ENCODE results near the gene OLA1. TPM values are rescaled to one million over a fixed set of nuclear protein-coding genes. Genes with fewer than 3 reads are reported as not detected.

The OLA1 gene
- total and polyA plus RNA-seq, 2 of the 13 experiments (the other 11 are each of a cell fraction or from before 2014, with no cell fraction given), result 153 to 241 TPM

DNA sequence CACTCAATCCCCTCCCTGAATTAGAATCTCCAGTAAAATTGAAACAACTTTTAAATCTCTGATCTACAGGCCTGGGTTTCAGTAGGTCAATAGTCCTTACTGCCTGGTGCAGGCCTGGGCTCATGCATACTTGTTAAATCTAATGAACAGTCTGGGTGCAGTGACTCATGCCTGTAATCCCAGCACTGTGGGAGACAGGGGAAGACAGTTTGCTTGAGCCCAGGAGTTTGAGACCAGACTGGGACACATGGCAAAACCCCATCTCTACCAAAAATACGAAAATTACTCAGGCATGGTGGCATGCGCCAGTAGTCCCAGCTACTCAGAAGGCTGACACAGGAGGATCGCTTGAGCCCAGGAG lies 188.5 kb downstream of the OLA1 start:
- no peak overlapping the region for H3K27ac ChIP-seq (ENCODE audit: extremely low read length, insufficient read depth, low read length)
- no peak overlapping the region for H3K4me3 ChIP-seq (replicated peaks in 1 of 3; ENCODE audit: insufficient read depth in 1 of 3, low read depth in 2 of 3, low read length in 3 of 3)
- no peak for TF ChIP-seq NCOR1 (IDR thresholded peaks at IDR 0.05; ENCODE audit: borderline replicate concordance, low read length)
- TF ChIP-seq FOSL2 (CRISPR knock-in tag; IDR thresholded peaks at IDR 0.05), result 0 out of 2 replicates have a peak, but pooled peaks have one; percentile 32
- H3K4me2 ChIP-seq (ENCODE audit: low read depth, low read length), result no peak overlapping the region
- in situ Hi-C loops (cut with HindIII; ENCODE audit: extremely low pct_ligation_motif_present, low pct_unique_long_range_greater_than_20kb) (no loop called here), intact Hi-C loops (cut with micrococcal nuclease; ENCODE audit: unreplicated experiment) (no loop called here)
- 69% methylated on average over 3 of the region's 3 CpGs for WGBS (ENCODE audit: low lambda C conversion rate)
- no peak for FAIRE-seq
- ATAC-seq, result no peak
- no peaks in the 10 kb centered on the region for H3K9me3 ChIP-seq (ENCODE audit: low read length)
- no peaks in the 10 kb centered on the region for H3K79me2 ChIP-seq (ENCODE audit: insufficient read depth, low read length)
- H3K9ac ChIP-seq (ENCODE audit: insufficient read depth, low read depth, low read length), result no peak overlapping the region
- H3K27me3 ChIP-seq (ENCODE audit: control insufficient read depth in 1 of 2, insufficient read depth in 2 of 2, low read length in 2 of 2), result no peaks in the 10 kb centered on the region
- ChIA-PET POLR2A (no interaction called here), CTCF (ENCODE audit: low intra/inter-chr PET ratio, low total read pairs) (no interaction called here)
- H4K20me1 ChIP-seq (ENCODE audit: insufficient read depth, low read length), result no peaks in the 10 kb centered on the region
- H3K36me3 ChIP-seq (replicated peaks in 1 of 2; ENCODE audit: control insufficient read depth in 1 of 2, insufficient read depth in 2 of 2, low read length in 2 of 2), result no peaks in the 10 kb centered on the region
- no TSS peak for BruUV-seq (replicated peaks)
- H3K4me1 ChIP-seq (ENCODE audit: insufficient read depth, low read length), result peaks cover 11% of the 10 kb centered on the region; the same call in 1 of the 2 replicates
- DNase-seq (ENCODE audit: low spot score), result no peak
- H2AFZ ChIP-seq (ENCODE audit: low read length), result no peak overlapping the region

DNA sequence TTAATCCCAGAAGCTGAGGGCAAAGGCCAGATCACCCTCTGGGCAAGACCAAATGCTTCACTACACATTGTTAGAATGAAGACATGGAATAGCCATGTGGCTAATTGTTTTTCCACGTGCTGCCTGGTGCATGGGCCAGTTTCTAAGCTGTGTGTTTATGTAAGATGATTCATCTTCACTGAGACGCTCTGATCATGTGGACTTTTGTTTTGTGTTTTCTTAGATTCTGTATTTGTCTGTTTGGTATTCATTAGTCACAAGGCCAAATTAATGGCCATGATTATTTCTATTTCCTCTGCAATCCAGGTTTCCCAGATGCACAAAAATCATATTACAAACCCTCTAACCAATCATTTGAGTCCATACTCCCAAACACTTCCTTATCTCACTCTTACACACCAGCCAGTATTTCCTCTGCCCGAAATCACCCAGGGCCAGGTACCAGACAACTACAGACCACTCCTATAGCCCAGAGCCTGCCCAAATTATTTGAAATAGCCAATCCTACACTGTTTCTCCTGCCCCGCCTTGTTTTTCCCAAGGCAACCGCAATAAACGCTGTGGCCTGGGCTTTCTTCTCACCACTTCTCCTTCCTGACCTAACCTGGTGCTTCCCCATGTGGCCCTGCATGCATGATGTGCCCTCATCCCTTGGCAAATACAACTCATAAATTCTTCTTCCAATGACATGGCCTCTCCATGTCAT lies 189.0 kb downstream of the OLA1 start:
- H3K27me3 ChIP-seq (ENCODE audit: control insufficient read depth in 1 of 2, insufficient read depth in 2 of 2, low read length in 2 of 2), result no peaks in the 10 kb centered on the region
- BruUV-seq (replicated peaks), result no TSS peak
- no peak overlapping the region for H3K4me3 ChIP-seq (replicated peaks in 1 of 3; ENCODE audit: insufficient read depth in 1 of 3, low read depth in 2 of 3, low read length in 3 of 3)
- WGBS (ENCODE audit: low lambda C conversion rate), result 52% methylated on average over 6 of the region's 6 CpGs
- H3K4me1 ChIP-seq (ENCODE audit: insufficient read depth, low read length), result peaks cover 14% of the 10 kb centered on the region
- CTCF ChIA-PET (ENCODE audit: low intra/inter-chr PET ratio, low total read pairs), result no interaction called here
- no peaks in the 10 kb centered on the region for H3K9me3 ChIP-seq (ENCODE audit: low read length)
- intact Hi-C loops (cut with micrococcal nuclease; ENCODE audit: unreplicated experiment), result no loop called here
- no peak overlapping the region for H3K4me2 ChIP-seq (ENCODE audit: low read depth, low read length)
- no peak overlapping the region for H2AFZ ChIP-seq (ENCODE audit: low read length)
- H3K9ac ChIP-seq (ENCODE audit: insufficient read depth, low read depth, low read length), result no peak overlapping the region
- in situ Hi-C loops (cut with HindIII; ENCODE audit: extremely low pct_ligation_motif_present, low pct_unique_long_range_greater_than_20kb), result no loop called here
- H3K27ac ChIP-seq (ENCODE audit: extremely low read length, insufficient read depth, low read length), result no peak overlapping the region
- no peaks in the 10 kb centered on the region for H3K36me3 ChIP-seq (replicated peaks in 1 of 2; ENCODE audit: control insufficient read depth in 1 of 2, insufficient read depth in 2 of 2, low read length in 2 of 2)
- H4K20me1 ChIP-seq (ENCODE audit: insufficient read depth, low read length), result no peaks in the 10 kb centered on the region
- DNase-seq (ENCODE audit: low spot score) (peak; percentile 27), FAIRE-seq (no peak), ATAC-seq (peak; percentile 19; the same call in 1 of the 3 replicates)
- H3K79me2 ChIP-seq (ENCODE audit: insufficient read depth, low read length), result no peaks in the 10 kb centered on the region
- POLR2A ChIA-PET, result no interaction called here
- TF ChIP-seq KAT7 (CRISPR knock-in tag; IDR thresholded peaks at IDR 0.05; ENCODE audit: borderline replicate concordance), result no peak
- TF ChIP-seq ZNF331 (CRISPR knock-in tag; IDR thresholded peaks at IDR 0.05), result no peak
- 0 out of 2 replicates have a peak, but pooled peaks have one; percentile 5 for TF ChIP-seq BHLHE40 (IDR thresholded peaks at IDR 0.05; ENCODE audit: low read length)
- TF ChIP-seq IRF2 (CRISPR knock-in tag; IDR thresholded peaks at IDR 0.05), result no peak
- no peak for TF ChIP-seq XBP1 (CRISPR knock-in tag; IDR thresholded peaks at IDR 0.05)
- TF ChIP-seq, protein P1, sequence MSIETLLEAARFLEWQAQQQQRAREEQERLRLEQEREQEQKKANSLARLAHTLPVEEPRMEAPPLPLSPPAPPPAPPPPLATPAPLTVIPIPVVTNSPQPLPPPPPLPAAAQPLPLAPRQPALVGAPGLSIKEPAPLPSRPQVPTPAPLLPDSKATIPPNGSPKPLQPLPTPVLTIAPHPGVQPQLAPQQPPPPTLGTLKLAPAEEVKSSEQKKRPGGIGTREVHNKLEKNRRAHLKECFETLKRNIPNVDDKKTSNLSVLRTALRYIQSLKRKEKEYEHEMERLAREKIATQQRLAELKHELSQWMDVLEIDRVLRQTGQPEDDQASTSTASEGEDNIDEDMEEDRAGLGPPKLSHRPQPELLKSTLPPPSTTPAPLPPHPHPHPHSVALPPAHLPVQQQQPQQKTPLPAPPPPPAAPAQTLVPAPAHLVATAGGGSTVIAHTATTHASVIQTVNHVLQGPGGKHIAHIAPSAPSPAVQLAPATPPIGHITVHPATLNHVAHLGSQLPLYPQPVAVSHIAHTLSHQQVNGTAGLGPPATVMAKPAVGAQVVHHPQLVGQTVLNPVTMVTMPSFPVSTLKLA (IDR thresholded peaks at IDR 0.05), result peak; percentile 99
- TF ChIP-seq FOSL2 (CRISPR knock-in tag; IDR thresholded peaks at IDR 0.05), result peak; percentile 77
- TF ChIP-seq TP53 (CRISPR knock-in tag; conservative IDR thresholded peaks at IDR 0.05), result no peak
- TF ChIP-seq, protein P2, sequence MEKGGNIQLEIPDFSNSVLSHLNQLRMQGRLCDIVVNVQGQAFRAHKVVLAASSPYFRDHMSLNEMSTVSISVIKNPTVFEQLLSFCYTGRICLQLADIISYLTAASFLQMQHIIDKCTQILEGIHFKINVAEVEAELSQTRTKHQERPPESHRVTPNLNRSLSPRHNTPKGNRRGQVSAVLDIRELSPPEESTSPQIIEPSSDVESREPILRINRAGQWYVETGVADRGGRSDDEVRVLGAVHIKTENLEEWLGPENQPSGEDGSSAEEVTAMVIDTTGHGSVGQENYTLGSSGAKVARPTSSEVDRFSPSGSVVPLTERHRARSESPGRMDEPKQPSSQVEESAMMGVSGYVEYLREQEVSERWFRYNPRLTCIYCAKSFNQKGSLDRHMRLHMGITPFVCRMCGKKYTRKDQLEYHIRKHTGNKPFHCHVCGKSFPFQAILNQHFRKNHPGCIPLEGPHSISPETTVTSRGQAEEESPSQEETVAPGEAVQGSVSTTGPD (CRISPR knock-in tag; IDR thresholded peaks at IDR 0.05), result no peak
- no peak for TF ChIP-seq GLI4 (CRISPR knock-in tag; IDR thresholded peaks at IDR 0.05; ENCODE audit: borderline replicate concordance)
- no peak for TF ChIP-seq FOXP1 (IDR thresholded peaks at IDR 0.05)
- peak; percentile 20; the same call in 1 of the 2 replicates for TF ChIP-seq FOXP1 (CRISPR knock-in tag; IDR thresholded peaks at IDR 0.05)
- TF ChIP-seq TCF12 (IDR thresholded peaks at IDR 0.05), result no peak
- no peak for TF ChIP-seq TCF12 (CRISPR knock-in tag; IDR thresholded peaks at IDR 0.05)
- TF ChIP-seq ZNF839 (CRISPR knock-in tag; IDR thresholded peaks at IDR 0.05; ENCODE audit: borderline replicate concordance), result no peak
- TF ChIP-seq ZFP36L1 (CRISPR knock-in tag; IDR thresholded peaks at IDR 0.05), result no peak
- TF ChIP-seq MXD1 (CRISPR knock-in tag; IDR thresholded peaks at IDR 0.05), result no peak

Data from HepG2 (cell line).